OCI-LY7 (cell line): ENCODE data around the gene AGAP2. TPM values are rescaled to one million over a fixed set of nuclear protein-coding genes. Genes with fewer than 3 reads are reported as not detected.

Experiments used
- BruUV-seq: library from RNA; stranded (reverse); fragments of 400-500 nt; replicated peaks from 2 replicates; lab custom pipeline; 2021; lab: Mats Ljungman, UMichigan
- CTCF ChIA-PET: fragments of 300-600 bp; sonication (Branson Sonifier 250); formaldehyde crosslinking; loops from one replicate; lab custom pipeline; 2022; ENCODE audit warnings: antibody characterized with exemption; ENCODE audit not compliant: unreplicated experiment; lab: Charles Lee
- POLR2A ChIA-PET: fragments of 300-600 bp; sonication (Branson Sonifier 250); formaldehyde crosslinking; loops from one replicate; lab custom pipeline; 2022; ENCODE audit warnings: antibody characterized with exemption; lab: Charles Lee
- DNase-seq: peaks from one replicate; pipeline ENCODE4 v3.0.0-alpha.2; 2015; ENCODE audit warnings: low spot score
- H2AFZ ChIP-seq: fragments of 200-600 bp; sonication (generic), shearing (Covaris generic); 2 replicates; pipeline ENCODE4 v1.6.1; 2014; ENCODE audit warnings: mild to moderate bottlenecking, antibody characterized with exemption, low read length, moderate library complexity
- H3K27ac ChIP-seq: fragments of 200-600 bp; sonication (generic); 2 replicates; pipeline ENCODE4 v1.5.1; 2014; ENCODE audit warnings: mixed run types, low read depth, mild to moderate bottlenecking, moderate library complexity, low read length, inconsistent platforms; ENCODE audit not compliant: poor library complexity, severe bottlenecking
- H3K36me3 ChIP-seq: fragments of 200-600 bp; sonication (generic); 2 replicates; pipeline ENCODE4 v1.6.1; 2014; ENCODE audit warnings: mild to moderate bottlenecking, antibody characterized with exemption, low read length, moderate library complexity, mixed read lengths; ENCODE audit not compliant: insufficient read depth
- H3K4me1 ChIP-seq: fragments of 200-600 bp; sonication (generic); 2 replicates; pipeline ENCODE4 v1.5.1; 2014; ENCODE audit warnings: mild to moderate bottlenecking, low read length; ENCODE audit not compliant: insufficient read depth, poor library complexity, severe bottlenecking
- H3K4me2 ChIP-seq: fragments of 200-600 bp; sonication (generic); 2 replicates; pipeline ENCODE4 v1.6.1; 2014; ENCODE audit warnings: mild to moderate bottlenecking, low read length
- H3K4me3 ChIP-seq: fragments of 200-600 bp; sonication (generic); 2 replicates; pipeline ENCODE4 v1.5.1; 2014; ENCODE audit warnings: mild to moderate bottlenecking, low read depth, low read length; ENCODE audit not compliant: poor library complexity, severe bottlenecking
- H3K79me2 ChIP-seq: fragments of 200-600 bp; sonication (generic); 2 replicates; pipeline ENCODE4 v1.6.1; 2016; ENCODE audit warnings: low read depth, mild to moderate bottlenecking, low read length, moderate library complexity, mixed read lengths; ENCODE audit not compliant: insufficient read depth
- H3K9me2 ChIP-seq: fragments of 200-600 bp; sonication (generic); 2 replicates; pipeline ENCODE4 v1.6.1; 2016; ENCODE audit warnings: mild to moderate bottlenecking, low read length, mixed read lengths; ENCODE audit not compliant: insufficient read depth
- H3K9me3 ChIP-seq: fragments of 200-600 bp; sonication (generic); 2 replicates; pipeline ENCODE4 v1.6.1; 2014; ENCODE audit warnings: mild to moderate bottlenecking, mixed run types, low read length, mixed read lengths
- H4K20me1 ChIP-seq: fragments of 200-600 bp; sonication (generic); 2 replicates; pipeline ENCODE4 v1.6.1; 2014; ENCODE audit warnings: mild to moderate bottlenecking, antibody characterized with exemption, low read length, moderate library complexity, mixed read lengths; ENCODE audit not compliant: insufficient read depth
- CTCF ChIP-seq: fragments of 200-600 bp; sonication (generic); conservative IDR thresholded peaks from 2 replicates; pipeline ENCODE4 v1.5.1; 2014; ENCODE audit warnings: mild to moderate bottlenecking, antibody characterized with exemption, low read length, moderate library complexity, mixed read lengths
- EZH2phosphoT487 ChIP-seq: fragments of 200-600 bp; sonication (generic); IDR thresholded peaks from 2 replicates; pipeline ENCODE4 v1.6.1; 2018; ENCODE audit warnings: low read depth, borderline replicate concordance, mild to moderate bottlenecking, mixed run types, antibody characterized with exemption, low read length, moderate library complexity, mixed read lengths
- intact Hi-C: fragments of 100-400 bp; cut with micrococcal nuclease; formaldehyde crosslinking; loops from one replicate; pipeline ENCODE4 v1.10.0; 2022; ENCODE audit not compliant: unreplicated experiment
- total RNA-seq, 2 experiments: library from RNA; depleted of rRNA in 1 of 2; stranded (reverse); fragments of >200 nt in 1 of 2; shearing (Covaris generic) in 1 of 2; gene quantifications; 2 replicates each; pipeline ENCODE4 v1.2.3, GENCODE V29; 2014 to 2022

AGAP2 gene
- total RNA-seq, 2 experiments from 2014 or later, result 14.8 to 26.5 TPM

DNA sequence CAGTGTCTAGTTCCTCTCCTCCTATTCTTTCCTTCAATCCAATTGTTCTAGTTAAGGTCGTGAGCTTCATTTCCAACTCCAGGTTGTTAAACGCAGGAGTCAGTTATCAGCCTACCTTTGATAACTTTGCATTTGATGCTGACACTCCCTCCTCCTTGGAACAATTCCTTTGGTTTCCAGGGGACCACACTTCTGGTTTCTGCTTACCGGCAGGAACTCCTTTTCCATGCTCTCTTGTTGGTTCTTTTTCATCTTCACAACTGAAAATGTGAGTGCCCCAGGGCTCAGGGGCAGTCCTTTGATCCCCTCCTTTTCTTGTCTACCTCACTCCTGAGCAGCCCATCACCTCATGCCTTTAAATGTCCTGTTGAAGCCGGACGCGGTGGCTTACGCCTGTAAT lies 38.8 kb upstream of the AGAP2 start:
- H3K4me1 ChIP-seq, result peaks cover 28% of the 10 kb centered on the region
- H3K4me2 ChIP-seq, result no peak overlapping the region
- H2AFZ ChIP-seq, result no peak overlapping the region
- BruUV-seq, result no TSS peak
- no peak for TF ChIP-seq EZH2phosphoT487
- TF ChIP-seq CTCF, result no peak
- no peaks in the 10 kb centered on the region for H3K9me2 ChIP-seq
- CTCF ChIA-PET, result no interaction called here
- H3K27ac ChIP-seq, result no peak overlapping the region
- POLR2A ChIA-PET, result no interaction called here
- H4K20me1 ChIP-seq, result no peaks in the 10 kb centered on the region
- no peak for DNase-seq
- no peak overlapping the region for H3K4me3 ChIP-seq
- intact Hi-C loops, result no loop called here
- H3K9me3 ChIP-seq, result no peaks in the 10 kb centered on the region
- H3K36me3 ChIP-seq, result no peaks in the 10 kb centered on the region
- H3K79me2 ChIP-seq, result no peaks in the 10 kb centered on the region

- H3K4me3 ChIP-seq, result no peak overlapping the region
- TF ChIP-seq EZH2phosphoT487 (no peak), CTCF (0 out of 2 replicates have a peak, but pooled peaks have one; percentile 10)
- peaks cover 19% of the 10 kb centered on the region for H3K4me1 ChIP-seq
- intact Hi-C loops, result no loop called here
- no peak for DNase-seq
- no peak overlapping the region for H3K4me2 ChIP-seq
- no TSS peak for BruUV-seq
- ChIA-PET CTCF (no interaction called here), POLR2A (no interaction called here)
- H3K9me3 ChIP-seq, result no peaks in the 10 kb centered on the region
- no peak overlapping the region for H2AFZ ChIP-seq
- H3K79me2 ChIP-seq, result peaks cover 4% of the 10 kb centered on the region; the same call in 1 of the 2 replicates
- no peaks in the 10 kb centered on the region for H3K9me2 ChIP-seq
- no peaks in the 10 kb centered on the region for H4K20me1 ChIP-seq
- no peaks in the 10 kb centered on the region for H3K36me3 ChIP-seq
- no peak overlapping the region for H3K27ac ChIP-seq
Measured at GRCh38 chr12:57776247-57776587, 37.7 kb upstream of the AGAP2 start.

DNA sequence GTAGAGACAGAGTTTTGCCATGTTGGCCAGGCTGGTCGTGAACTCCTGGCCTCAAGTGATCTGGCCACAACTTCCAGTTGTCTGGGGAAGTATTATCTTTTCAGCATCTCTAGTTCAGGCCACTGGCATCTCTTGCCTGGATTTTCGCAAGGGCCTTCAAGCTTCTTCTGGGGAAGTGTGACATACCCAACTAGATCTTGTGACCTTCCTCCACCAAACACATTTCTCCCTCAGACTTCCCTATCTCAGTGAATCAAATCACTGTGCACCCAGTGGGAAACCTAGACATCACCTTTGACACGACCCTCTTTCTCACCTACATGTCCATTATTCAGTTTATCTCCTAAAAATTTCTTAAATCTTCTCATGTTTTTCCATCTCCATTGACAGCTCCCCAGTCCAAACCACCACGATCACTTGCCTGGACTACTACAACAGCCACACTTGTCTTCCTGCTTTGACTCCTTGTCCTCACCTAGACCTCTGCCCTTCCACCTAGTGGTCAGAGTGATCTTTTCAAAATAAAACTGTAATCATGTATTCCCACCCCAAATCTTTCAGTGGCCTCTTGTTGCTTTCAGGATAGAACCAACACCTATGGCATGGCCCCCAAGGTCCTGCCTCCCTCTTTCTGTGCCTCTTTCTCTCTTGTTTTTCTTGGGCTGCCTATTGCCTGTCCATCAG lies 37.2 kb upstream of the AGAP2 start:
- peaks cover 9% of the 10 kb centered on the region; the same call in 1 of the 2 replicates for H3K79me2 ChIP-seq
- H3K4me2 ChIP-seq, result no peak overlapping the region
- no peaks in the 10 kb centered on the region for H3K9me2 ChIP-seq
- H3K4me3 ChIP-seq, result no peak overlapping the region
- intact Hi-C loops, result no loop called here
- no peaks in the 10 kb centered on the region for H3K9me3 ChIP-seq
- peak; percentile 44 for DNase-seq
- ChIA-PET CTCF (no interaction called here), POLR2A (interaction anchor here (0.8 kb wide), 1 partner anchor 19 kb away, joined by 4 read pairs; no protein-coding TSS in a partner anchor)
- no peaks in the 10 kb centered on the region for H4K20me1 ChIP-seq
- peaks cover 2% of the 10 kb centered on the region; the same call in 1 of the 2 replicates for H3K36me3 ChIP-seq
- peaks cover 22% of the 10 kb centered on the region for H3K4me1 ChIP-seq
- BruUV-seq, result no TSS peak
- TF ChIP-seq CTCF (peak; percentile 67), EZH2phosphoT487 (no peak)
- H3K27ac ChIP-seq, result no peak overlapping the region
- H2AFZ ChIP-seq, result no peak overlapping the region
